Stimulated activated CD4-positive, alpha-beta T cell treated with anti-CD3 and anti-CD28 coated beads, Interleukin-4, amount 100 ng/mL, for 4 hours (primary cell): ENCODE data around the gene RNF34.

Experiments
- DNase-seq, 2 experiments: peaks; one replicate each; pipeline ENCODE4 v3.0.0-alpha.2; 2020

The RNF34 gene

GRCh38 chr12:121390856-121391255, 9.1 kb upstream of the RNF34 start:
- no peak for DNase-seq

- DNase-seq, result peak in 1 of 2 experiments; percentile 13
Measured at GRCh38 chr12:121391619-121392324, 8.1 kb upstream of the RNF34 start.

- DNase-seq, result no peak
Measured at GRCh38 chr12:121392325-121392716, 7.6 kb upstream of the RNF34 start.

GRCh38 chr12:121397521-121397920, 2.4 kb upstream of the RNF34 start:
- no peak for DNase-seq

GRCh38 chr12:121398355-121398754, 1.6 kb upstream of the RNF34 start:
- DNase-seq, result no peak

GRCh38 chr12:121400332-121401139, 618 bp downstream of the RNF34 start:
- DNase-seq, result peak; percentile 54 to 73

GRCh38 chr12:121403721-121404120, 3.8 kb downstream of the RNF34 start:
- DNase-seq, result no peak

GRCh38 chr12:121404734-121405133, 4.8 kb downstream of the RNF34 start:
- no peak for DNase-seq

- no peak for DNase-seq
Measured at GRCh38 chr12:121405211-121405610, 5.3 kb downstream of the RNF34 start.

- no peak for DNase-seq
Measured at GRCh38 chr12:121413917-121414316, 14.0 kb downstream of the RNF34 start.

GRCh38 chr12:121417847-121418246, 17.9 kb downstream of the RNF34 start:
- no peak for DNase-seq

GRCh38 chr12:121420109-121420508, 20.2 kb downstream of the RNF34 start:
- no peak for DNase-seq

- DNase-seq, result no peak
Measured at GRCh38 chr12:121423253-121423652, 23.3 kb downstream of the RNF34 start.

GRCh38 chr12:121423682-121424623, 24.0 kb downstream of the RNF34 start:
- DNase-seq, result no peak

GRCh38 chr12:121424624-121424975, 24.7 kb downstream of the RNF34 start:
- DNase-seq, result no peak

GRCh38 chr12:121427556-121428050, 27.7 kb downstream of the RNF34 start:
- DNase-seq, result no peak

GRCh38 chr12:121428883-121429282, 29.0 kb downstream of the RNF34 start:
- DNase-seq, result no peak

- DNase-seq, result no peak
Measured at GRCh38 chr12:121430833-121431415, 31.0 kb downstream of the RNF34 start.

GRCh38 chr12:121432740-121433480, 33.0 kb downstream of the RNF34 start:
- no peak for DNase-seq

- DNase-seq, result no peak
Measured at GRCh38 chr12:121436706-121437105, 36.8 kb downstream of the RNF34 start.

GRCh38 chr12:121438905-121439304, 39.0 kb downstream of the RNF34 start:
- no peak for DNase-seq

- DNase-seq, result no peak
Measured at GRCh38 chr12:121439715-121440114, 39.8 kb downstream of the RNF34 start.
